GM23248 (cell line): ENCODE measurements around the gene KCNV2.

ENCODE experiments used
- EZH2 ChIP-seq: fragments of 200-600 bp; sonication (generic); IDR thresholded peaks from 2 replicates; pipeline ENCODE4 v1.6.1; 2018; ENCODE audit warnings: antibody characterized with exemption, mild to moderate bottlenecking; ENCODE audit not compliant: insufficient read depth, poor library complexity, severe bottlenecking
- EZH2phosphoT487 ChIP-seq: fragments of 200-600 bp; sonication (generic); IDR thresholded peaks from 2 replicates; pipeline ENCODE4 v1.6.1; 2018; ENCODE audit warnings: antibody characterized with exemption, moderate library complexity, mild to moderate bottlenecking, low read depth; ENCODE audit not compliant: insufficient read depth

- TF ChIP-seq EZH2 (no peak), EZH2phosphoT487 (no peak)
These were observed 1.4 kb downstream of the KCNV2 start for GRCh38 chr9:2718698-2719033.
